CD4-positive, alpha-beta T cell treated with Interleukin-21 for 1 hour (primary cell): ENCODE measurements around the gene BRAF.
A peak's percentile ranks its signal among the peaks of the same experiment; 100 is the strongest.
"Not testable (repeated sequence)": the region's sequence is repeated elsewhere in the genome, so short reads cannot be mapped to it uniquely, and the experiment has no call there.

ENCODE experiments used
- DNase-seq: peaks from one replicate; pipeline ENCODE4 v3.0.0-alpha.2; 2020

Gene BRAF

GRCh38 chr7:140924821-140925421 is at the start of gene BRAF:
TSS of gene BRAF (minus strand) at chr7:140924929. CDS start at chr7:140924703, 226 bp downstream.
- DNase-seq: peak; percentile 96

- DNase-seq: no peak
Measured at GRCh38 chr7:140972876-140973829, 48.4 kb upstream of the BRAF start.

DNA sequence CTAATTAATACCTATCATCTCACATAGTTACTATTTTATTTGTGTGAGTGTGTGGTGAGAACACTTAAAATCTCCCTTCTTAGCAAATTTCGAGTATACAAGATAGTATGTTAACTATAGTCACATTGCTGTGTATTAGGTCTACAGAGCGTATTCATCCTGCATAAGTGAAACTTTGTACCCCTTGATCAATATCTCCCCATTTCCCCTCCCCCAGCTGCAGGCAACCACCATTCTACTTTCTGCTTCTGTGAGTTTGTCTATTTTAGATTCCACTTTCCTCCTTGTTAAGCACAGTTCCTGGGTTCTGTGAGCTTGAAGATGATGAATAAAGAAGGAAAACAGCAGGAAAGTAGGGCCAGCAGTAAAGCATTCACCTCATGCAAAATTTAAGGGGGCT is 47.6 kb upstream of the BRAF start:
- no peak for DNase-seq

DNA sequence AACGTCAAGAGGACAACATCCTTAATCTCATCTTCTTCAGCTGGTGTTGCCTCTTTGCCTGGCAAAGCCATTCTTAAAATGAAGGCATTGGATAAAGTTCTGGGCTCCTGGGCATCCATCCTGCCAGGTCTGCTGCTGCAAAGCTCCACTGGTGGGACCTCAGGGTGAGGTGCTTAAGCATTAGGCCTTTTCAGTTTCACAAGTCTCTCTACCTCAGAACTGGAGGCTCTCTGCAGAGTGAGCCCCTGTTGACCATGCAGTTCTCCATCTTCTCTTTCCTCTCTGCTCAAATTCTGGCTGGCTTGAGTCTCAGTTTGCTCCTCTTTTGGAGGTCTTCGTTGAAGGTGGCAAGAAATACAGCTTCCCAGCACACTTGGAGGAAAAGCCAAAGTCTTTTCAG is 42.7 kb upstream of the BRAF start:
- no peak for DNase-seq

- no peak for DNase-seq
Measured at GRCh38 chr7:140966561-140967233, 42.0 kb upstream of the BRAF start.

- DNase-seq: no peak
Measured at GRCh38 chr7:140961117-140961516, 36.4 kb upstream of the BRAF start.

- DNase-seq: not testable (repeated sequence)
Measured at GRCh38 chr7:140956997-140957396, 32.3 kb upstream of the BRAF start.

- DNase-seq: no peak
Measured at GRCh38 chr7:140945940-140946339, 21.2 kb upstream of the BRAF start.

- DNase-seq: not testable (repeated sequence)
Measured at GRCh38 chr7:140942242-140942641, 17.5 kb upstream of the BRAF start.

- no peak for DNase-seq
Measured at GRCh38 chr7:140940898-140941297, 16.2 kb upstream of the BRAF start.

GRCh38 chr7:140937702-140938264 is 13.1 kb upstream of the BRAF start:
- no peak for DNase-seq

DNA sequence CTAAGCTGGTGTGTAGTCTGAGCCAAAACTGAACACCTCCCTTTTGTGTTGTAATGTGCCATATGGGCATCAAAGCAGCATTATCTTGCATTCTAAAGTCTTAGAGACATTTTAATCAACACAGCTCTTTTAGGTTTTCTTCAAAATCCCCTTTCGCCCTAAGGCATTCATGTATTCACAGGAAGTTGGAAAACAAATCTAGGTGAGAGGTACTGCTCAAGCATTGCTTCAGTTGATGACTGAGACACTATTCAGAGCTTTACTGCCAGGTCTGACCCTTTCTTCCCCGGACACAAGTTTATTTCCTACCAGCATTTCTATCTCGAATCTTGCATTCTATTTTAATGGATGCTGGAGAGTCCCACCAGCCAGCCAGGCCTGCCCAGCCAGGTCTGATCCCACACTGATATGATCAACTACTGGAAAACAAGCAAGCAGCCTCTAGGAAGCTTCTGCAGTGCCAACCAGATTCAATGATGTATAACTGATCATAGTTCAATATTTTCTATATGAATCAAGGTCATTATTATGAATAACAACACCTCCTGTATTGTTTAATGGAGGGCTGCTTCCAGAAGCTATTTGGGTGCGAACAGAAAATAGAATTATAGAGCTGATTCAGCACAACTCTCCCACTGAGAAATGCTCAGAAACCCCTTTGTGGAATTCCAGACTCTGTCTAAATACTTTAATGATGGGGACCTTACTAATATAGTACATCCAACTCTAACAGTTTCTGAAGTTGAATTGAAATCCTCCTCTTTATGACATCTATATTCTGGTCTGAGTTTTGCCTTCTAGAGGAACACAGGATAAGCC is 4.0 kb upstream of the BRAF start:
- DNase-seq: no peak

- not testable (repeated sequence) for DNase-seq
Measured at GRCh38 chr7:140927945-140928344, 3.2 kb upstream of the BRAF start.

DNA sequence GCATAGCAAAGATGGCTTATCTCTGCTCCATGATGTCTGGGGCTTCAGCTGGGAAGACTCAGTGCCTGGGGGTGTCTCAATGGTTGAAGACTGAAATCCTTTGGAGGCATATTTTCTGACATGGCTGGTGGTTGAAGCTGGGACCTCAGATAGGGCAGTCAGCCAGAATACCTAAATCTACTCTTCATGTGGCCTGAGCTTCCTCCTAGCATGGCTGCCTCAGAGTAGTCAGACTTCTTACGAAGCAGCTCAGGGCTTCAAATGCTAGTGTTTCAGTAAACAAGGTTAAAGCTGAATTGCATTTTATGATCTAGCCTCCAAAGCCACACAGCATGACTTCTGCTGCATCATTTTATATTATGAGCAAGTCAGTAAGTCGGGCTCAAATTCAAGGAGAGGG is 2.6 kb upstream of the BRAF start:
- no peak for DNase-seq

DNA sequence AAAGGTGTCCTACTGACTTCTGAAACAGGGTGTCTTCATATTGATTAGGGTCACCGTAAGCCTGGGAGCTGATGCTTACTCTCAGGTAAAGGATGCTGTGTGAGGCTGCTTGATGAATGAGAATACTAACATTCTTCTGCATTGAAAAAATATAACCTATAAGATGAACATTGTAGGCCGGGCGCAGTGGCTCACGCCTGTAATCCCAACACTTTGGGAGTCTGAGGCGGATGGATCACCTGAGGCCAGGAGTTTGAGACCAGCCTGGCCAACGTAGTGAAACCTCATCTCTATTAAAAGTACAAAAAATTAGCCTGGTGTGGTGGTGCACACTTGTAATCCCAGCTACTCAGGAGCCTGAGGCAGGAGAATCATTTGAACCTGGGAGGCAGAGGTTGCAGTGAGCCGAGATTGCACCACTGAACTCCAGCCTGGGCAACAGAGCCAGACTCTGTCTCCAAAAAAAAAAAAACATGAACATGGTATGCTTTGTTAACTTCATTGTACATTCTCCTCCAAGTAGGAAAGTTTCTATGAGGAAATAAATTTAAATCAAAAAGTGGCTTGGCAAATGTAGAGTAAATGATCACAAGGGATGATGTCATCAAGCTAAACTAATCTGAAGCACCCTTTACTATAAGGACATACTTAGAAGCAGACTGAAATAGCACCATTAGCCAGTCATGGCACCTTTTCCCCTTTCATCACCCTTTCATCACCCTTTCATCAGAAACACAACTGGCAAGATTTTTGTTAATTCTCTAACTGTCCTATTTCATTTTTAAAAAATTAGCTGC is 1.5 kb upstream of the BRAF start:
- DNase-seq: no peak

DNA sequence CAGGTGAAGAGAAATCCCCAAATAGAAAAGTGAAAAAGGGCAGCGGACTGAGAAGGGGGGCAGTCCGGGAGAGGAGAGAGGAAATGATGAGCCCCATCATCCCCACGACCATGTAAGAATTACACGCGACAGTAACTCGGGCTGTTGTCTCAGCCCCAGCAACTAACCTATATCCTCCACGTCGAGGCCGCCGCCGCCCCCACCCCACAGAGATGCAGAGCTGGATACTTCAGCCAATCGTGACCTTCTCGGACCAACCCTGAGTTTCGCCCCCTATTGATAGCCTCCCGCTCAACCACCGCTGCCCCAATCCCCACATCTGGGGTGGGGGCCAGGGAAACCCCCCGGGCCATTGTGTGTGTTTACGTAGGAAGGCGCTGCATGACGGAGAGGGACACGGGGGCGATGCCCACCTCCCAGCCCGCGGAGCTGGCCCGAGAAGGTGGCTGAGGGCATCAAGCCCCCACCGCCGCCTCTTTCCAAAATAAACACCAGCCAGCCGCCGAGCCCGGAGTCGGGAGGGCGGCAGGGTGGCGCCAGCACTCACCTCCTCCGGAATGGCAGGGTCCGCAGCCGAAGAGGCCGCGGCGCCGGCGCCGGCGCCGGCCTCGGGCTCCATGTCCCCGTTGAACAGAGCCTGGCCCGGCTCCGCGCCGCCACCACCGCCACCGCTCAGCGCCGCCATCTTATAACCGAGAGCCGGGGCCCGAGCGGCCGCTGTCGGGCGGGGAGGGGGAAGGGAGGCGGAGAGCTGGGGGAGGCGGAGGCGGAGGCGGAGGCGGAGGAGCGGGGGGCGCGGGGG is 509 bp downstream of the BRAF start:
- peak; percentile 92 for DNase-seq

DNA sequence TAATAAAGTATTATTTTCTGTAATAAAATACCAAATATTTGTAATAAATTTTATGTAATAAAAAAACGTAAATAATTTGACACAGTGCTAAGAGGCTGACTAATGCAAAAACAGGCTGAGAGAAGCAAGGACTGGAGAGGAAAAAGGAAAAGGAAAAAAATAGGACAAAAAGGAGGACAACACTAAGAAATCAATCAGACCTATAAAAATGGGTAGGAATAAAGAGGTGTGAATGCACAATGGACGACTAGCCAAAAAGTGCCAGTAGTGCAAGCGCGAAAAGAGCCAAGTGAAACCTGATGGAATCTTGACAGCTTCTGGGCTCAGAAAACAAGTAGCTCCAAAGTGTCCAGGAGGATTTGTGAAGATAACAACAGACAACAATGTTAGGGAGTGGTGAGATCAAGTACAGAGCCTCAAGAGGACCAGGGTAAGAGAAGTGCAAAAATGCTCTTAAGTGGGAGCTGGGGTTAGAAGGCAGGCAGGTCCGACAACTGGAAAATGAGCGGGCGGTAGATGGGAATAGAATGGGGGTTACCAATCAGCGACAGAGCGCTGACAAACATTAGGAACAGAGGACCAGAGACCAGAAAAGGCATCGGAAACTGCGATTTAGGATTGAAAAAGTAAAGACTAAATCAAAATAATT is 1.2 kb downstream of the BRAF start:
- no peak for DNase-seq

DNA sequence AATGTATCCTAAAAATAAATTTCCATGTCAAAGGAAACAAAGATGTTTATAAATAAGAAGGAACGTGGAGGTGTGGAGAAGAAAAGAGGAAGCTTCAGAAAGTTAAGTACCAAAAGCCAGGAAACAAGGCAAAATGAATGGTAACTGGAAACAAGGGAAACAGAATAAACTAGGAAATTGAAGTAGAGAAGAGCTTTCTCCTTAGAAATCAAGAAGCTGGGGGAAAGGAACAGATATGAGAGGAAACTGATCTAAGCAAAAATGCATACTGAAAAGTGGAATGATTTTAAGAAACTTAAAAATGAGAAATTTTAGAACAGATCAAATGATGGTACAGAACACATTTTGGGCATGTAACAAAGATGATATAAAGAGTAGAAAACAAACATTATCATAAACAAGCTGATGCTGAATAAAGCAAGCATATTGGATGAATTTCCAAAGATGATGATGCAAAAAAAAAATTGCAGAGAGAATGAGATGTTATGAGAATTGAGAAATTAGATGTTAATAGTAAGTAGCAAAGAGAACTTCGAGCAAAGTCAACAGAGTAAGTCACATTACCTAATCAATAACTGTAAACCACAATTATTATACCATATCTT is 1.9 kb downstream of the BRAF start:
- no peak for DNase-seq

- no peak for DNase-seq
Measured at GRCh38 chr7:140920745-140921144, 4.0 kb downstream of the BRAF start.

DNA sequence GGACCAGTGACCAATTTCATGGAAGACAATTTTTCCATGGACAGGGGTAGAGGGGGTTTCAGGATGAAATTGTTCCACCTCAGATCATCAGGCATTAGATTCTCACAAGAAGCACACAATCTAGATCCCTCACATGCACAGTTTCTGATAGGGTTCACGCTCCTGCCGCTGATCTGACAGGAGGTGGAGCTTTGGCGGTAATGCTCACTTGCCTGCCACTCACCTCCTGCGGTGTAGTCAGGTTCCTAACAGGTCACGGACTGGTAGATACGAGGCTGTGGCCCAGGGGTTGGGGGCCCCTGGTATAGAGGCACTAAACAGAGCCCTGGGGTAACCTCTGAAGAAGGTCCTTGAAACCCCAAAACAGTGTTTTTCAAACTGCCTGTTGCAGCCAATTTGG is 6.5 kb downstream of the BRAF start:
- DNase-seq: no peak
